RPMI7951 (cell line): ENCODE data around the gene SERBP1. TPM values are rescaled to one million over a fixed set of nuclear protein-coding genes. Genes with fewer than 3 reads are reported as not detected.

Source experiments
- DNase-seq: peaks from one replicate; pipeline ENCODE4 v3.0.0-alpha.2; 2012; ENCODE audit warnings: low read depth
- total RNA-seq: library from RNA; depleted of rRNA; stranded (reverse); fragments of >200 nt; shearing (Covaris generic); gene quantifications from 2 replicates; pipeline ENCODE4 v1.2.3, GENCODE V29; 2014

Gene SERBP1
- total RNA-seq, 1 experiment from 2014 or later: 246 TPM

DNA sequence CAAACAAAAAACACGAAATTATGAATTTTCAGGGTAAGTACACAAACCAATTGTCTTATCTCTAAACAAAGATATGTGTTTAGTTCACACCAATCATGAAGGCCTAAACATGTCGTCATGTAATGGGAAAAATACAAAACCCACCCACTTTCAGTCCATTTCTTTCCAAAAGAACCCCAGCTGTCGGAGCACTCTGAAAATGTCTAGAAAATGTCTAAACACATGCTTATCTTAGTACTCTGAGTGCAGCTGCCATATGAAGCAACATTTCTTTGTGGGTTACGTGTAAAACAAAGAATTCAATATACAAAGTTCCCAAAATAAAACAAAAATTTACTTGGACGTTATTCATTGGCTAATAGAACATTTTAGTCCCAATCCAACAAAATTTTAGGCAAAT, 22.7 kb downstream of the SERBP1 start:
- DNase-seq: no peak

DNA sequence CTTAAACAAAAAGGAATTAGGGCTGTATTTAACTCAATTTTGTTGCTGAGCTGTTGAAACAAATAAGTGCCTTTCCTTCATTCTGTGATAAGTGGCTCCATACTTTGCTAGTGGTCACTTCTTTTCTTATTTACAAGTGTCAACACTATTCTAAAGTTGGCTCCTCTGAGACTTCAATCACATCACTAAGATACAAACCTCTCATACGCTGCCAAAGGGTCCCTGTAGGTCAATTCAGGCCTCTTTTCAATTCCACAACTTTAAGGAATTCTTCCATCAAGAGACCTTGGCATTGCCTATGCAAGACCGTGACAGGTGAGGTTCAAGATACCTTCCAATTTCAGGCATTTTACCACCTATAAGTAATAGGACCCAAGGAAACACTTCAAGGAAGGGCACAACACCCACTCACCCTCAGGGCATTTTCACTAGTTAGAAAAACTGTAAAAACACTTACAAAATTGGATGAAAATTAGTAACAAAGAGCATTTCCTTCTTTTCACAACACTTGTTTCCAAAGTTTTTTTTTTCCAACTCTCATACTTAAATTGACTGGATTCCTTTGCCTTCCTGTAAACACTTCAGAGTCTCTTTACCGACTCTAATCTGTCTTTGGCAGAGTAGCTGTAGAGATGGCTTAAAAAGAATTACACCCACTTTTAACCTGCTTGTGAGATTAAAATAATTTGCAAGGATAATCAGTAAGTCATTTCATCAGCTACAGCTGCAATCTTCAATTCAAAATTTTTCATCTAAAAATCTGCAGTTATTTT, 24.5 kb downstream of the SERBP1 start:
- DNase-seq: no peak

DNA sequence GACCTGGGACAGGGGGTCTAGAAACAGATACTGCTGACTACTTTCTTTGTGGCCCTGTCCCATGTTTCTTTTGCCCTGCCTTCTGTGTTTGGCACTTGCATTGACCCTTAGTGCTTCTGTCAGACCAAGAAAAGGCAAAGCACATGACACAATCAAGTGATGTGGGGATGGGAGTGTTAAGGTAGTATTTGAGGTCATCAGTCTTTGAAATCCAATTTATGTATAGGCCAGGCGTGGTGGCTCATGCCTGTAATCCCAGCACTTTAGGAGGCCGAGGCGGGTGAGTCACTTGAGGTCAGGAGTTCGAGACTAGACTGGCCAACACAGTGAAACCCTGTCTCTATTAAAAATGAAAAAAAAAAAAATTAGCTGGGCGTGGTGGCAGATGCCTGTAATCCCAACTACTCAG, 26.0 kb downstream of the SERBP1 start:
- DNase-seq: peak; percentile 28

DNA sequence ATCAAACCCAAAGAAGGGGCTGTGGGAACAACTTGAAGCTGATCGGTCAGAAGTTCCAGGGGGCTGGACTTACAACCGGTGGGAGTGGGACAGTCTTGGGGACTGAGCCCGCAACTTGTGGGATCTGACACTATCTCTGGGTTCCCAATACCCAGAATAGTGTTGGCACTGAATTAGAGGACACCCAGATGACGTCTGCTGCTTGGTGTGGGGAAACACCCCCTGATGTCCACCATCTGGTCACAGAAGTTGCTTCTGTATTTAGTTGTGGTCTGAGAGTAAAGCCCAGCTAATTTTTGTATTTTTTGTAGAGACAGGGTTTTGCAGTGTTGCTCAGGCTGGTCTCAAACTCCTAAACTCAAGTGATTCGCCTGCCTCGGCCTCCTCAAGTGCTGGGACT, 28.8 kb downstream of the SERBP1 start:
- no peak for DNase-seq

DNA sequence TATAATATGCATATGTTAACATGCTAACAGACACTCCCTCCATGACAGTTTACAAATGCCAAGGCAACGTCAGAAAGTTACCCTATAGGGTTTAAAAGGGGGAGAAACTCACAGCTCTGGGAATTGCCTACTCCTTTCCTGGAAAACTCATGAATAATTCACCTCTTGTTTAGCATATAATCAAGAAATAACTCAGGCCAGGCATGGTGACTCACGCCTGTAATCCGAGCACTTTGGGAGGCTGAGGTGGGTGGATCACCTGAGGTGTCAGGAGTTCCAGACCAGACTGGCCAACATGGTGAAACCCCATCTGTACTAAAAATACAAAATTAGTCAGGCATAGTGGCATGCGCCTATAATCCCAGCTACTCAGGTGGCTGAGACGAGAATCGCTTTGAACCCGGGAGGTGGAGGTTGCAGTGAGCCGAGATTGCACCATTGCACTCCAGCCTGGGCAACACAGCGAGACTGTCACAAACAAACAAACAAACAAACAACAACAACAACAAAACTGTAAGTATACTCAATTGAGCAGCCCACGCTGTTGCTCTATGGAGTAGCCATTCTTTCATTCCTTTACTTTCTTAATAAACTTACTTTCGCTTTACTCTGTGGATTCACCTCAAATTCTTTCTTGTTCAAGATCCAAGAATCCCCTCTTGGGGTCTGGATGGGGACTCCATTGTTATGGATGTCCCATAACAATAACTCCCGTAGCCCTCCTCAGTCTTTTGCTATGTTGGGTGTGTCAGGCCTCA, 30.0 kb downstream of the SERBP1 start:
- peak; percentile 28 for DNase-seq

DNA sequence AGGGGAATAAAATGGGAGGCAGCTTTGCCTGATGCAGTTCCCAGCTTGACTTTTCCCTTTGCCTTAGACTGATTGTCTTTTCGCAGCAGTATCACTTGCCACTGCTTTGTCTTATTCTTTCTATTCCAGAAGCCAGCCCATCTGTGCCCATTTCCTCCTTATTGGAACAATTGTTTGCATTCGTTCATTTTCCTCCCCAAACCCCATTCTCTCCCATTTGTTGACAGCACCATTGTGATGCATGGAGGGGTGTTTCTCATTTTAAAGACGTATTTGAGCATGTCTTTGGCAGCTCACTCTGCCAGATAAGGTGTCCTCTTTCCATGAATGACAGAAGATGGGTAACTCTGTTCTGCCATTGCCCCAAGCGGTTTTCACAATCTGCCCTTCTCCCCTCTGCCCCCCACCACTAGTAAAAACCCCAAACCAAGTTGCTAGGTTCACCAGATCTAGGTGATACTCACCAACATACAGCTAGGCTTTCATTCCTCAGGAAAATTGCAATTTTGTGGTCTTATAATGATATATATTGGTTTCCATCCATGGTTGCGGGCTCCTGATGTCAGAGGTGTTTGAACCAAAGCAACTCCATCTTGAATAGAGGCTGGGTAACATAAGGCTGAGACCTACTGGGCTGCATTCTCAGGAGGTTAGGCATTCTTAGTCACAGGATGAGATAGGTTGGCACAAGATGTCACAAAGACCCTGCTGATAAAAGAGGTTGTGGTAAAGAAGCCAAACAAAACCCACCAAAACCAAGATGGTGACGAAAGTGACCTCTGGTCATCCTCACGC, 30.8 kb downstream of the SERBP1 start:
- DNase-seq: no peak

DNA sequence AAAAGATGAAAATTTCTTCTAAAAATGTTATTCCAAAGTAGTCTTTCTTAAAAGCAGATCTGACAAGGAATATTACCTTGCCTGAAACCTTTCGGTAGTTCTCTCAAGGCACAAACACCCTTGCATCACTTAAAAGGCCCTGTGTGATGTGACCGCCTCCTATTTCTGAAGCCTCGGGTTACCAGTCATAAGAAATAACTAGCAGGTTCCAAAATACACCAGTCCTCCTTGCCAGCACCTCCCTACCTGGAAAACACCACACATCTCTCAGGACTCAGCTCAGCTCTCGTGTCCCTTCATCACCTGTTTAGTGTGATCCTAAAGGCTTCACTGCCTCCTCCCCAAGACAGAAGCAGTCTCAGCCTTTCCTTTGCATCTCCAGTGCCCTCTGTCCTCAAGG, 35.7 kb downstream of the SERBP1 start:
- DNase-seq: no peak

DNA sequence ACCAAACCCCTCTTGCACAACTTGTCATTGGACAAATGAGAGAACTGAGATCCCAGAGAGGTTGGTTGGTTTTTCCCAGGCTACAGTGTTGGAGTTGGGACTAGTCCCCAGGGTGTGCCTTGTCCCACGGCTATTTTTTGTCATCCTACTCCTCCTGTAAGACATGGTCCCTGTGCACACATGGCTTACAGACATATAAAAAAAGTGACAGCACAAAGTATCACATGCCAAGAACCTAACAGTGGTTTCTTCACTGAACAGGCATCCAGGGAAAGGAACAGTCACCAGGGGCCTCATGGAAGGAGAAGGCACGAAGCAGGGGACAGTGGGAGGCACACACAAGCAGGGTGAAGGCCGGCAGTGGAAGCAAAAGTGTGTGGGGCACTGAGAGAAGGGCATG, 36.5 kb downstream of the SERBP1 start:
- no peak for DNase-seq

DNA sequence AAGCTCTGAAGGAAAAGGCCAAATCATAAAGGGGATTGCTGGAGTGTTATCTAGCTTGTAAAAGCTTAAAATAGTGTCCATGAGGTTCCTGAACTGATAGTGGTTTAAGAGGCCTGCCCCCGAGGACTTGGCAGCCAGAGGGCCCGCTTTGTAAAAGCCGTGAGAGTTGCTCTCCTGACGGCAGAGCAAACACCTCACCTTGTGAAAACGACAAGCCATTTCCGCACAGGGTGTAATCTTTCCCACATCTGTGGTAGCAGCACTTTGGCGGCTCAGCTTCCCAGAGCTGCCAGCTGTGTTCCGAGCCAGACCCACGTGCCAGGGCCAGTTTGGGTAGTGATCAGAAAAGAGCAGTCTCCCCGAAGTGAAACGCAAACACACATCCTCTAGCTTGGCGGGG, 37.0 kb downstream of the SERBP1 start:
- DNase-seq: no peak

DNA sequence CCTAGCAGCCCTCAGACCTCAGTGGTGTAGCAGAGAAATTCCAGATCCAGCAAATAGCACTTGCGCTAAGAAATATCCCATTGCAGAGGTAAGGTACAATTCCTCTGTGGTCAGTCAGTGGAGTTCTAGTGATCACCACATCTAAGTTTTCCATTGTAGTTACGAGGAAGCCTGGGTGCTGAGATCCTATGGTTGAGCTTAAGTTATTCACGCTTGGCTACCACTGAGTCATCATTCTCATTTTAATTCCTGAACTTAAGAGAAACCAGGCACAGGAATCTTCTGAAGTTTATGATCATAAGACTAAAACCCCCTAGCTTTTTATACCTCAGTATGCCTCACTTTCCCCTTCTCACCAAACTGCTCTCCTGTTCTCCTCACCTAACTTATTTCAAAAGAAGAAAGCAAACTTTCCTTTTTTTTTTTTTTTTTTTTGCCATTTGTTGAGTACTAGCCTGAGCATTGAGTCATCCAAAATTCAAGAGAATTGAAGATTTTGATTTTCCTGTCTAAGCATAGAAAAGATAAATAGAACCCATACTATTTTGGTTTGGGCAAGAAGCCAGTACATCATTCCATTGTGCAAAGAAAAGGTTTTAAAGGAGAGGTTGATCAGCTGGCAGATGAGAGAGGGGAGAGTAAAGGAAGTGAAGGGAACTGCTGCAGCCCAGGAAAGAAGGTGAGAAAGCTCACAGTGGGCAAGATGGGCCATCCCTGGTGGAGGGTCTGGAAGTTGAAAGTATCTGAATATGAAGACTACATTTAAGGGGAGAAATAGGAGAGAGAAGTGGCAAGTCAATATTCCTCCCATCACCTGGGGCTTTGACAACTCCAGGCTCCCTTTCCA, 39.9 kb downstream of the SERBP1 start:
- peak; percentile 90 for DNase-seq

DNA sequence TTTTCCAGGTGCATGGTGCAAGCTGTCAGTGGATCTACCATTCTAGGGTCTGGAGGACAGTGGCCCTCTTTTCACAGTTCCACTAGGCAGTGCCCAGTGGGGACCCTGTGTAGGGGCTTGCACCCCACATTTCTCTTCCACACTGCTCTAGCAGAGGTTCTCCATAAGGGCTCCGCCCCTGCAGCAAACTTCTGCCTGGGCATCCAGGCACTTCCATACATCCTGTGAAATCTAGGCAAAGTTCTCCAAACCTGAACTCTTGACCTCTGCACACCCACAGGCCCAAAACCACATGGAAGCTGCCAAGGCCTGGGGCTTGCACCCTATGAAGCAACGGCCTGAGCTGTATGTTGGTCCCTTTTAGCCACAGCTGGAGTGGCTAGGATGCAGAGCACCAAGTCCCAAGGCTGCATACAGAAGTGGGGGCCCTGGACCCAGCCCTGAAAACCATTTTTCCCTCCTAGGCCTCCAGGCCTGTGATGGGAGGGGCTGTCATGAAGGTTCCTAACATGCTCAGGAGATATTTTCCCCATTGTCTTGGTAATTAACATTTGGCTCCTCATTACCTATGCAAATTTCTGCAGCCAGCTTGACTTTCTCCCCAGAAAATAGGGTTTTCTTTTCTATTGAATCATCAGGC, 46.1 kb downstream of the SERBP1 start:
- DNase-seq: no peak

DNA sequence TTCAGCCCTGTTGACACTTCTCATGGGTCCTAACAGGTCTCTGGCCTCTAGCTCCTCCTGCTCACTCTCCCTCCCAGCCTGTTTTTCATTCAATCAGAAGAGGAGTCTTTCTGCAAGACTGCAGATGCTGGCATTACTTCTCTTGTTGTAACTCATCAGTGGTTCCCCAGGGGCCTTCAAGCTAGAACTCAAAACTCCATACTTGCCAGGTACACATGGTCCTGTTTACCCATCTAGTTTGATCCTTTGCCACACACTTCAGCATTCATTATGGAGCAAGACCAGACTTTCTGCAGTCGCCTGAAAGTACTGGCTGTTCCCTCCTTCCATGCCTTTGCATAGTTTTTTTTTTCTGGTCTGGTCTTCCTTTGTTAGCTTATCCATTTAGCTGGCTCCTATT, 47.9 kb downstream of the SERBP1 start:
- no peak for DNase-seq

DNA sequence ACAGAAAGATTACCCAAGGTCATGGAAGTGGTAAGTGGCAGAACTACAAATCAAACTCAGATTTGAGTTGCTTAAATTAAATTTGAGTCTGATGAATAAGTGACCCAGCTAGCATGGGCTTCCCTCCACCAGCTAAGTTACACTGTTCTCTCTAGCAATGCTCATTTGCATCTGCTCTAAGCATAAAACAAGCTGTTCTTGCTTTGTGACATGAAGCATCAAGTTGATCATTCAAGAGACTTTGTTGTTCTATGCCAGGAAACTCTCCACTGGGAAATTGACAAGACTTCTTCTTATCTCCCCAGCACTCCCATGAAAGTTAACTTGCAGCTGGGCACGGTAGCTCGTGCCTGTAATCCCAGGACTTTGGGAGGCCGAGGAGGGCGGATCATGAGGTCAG, 49.0 kb downstream of the SERBP1 start:
- DNase-seq: no peak

DNA sequence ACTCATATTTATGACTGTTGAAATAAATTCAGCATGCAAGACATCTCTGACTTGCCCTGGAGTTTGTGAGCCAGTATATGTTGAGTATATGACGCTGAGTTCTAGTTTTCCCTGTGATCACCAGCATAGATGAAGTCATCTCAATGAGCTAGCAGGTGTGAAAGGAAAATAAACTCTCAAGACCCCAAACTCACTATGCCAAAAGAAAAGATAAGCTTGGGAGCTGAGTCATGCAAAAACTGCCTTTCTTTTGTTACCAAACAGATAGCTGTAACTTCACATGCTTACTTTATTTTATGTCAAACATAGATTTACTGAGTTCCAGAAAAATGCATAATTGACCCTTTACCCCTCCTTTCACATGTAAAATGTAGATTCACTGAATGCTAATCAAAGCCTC, 52.9 kb downstream of the SERBP1 start:
- no peak for DNase-seq

DNA sequence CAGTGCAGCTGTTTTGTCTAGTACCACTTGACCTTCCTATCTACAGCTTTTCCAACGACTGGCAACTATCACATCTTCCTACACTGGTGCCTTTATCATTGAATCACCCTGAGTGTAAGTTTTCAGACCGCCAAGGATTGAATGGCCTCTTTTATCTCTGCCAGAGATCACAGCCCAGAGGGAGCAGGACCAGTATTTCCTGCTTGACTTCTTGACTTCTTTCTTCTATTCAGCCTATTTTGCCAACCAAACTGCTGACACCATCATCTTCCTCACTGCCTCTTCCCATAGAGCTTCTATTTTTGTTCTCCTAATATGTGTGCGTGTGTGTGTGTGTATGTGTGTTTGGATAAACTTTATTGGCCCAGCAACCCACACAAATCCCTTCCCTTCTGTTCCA, 53.8 kb downstream of the SERBP1 start:
- peak; percentile 10 for DNase-seq

DNA sequence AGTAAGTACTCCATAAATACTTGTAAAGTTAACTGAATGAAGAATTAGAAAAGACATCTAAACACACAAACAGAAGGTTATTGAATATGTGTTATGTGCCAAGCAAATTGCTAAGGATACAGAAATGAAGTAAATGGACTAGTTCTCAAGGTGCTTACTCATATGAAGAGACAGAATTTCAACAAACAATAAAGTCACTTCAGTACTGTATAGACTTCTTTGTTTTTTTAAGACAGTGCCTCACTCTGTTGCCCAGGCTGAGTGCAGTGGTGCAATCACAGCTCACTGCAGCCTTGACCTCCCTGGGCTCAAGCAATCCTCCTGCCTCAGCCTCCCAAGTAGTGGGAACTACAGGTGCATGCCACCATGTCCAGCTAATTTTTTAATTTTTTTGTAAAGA, 57.3 kb downstream of the SERBP1 start:
- no peak for DNase-seq

DNA sequence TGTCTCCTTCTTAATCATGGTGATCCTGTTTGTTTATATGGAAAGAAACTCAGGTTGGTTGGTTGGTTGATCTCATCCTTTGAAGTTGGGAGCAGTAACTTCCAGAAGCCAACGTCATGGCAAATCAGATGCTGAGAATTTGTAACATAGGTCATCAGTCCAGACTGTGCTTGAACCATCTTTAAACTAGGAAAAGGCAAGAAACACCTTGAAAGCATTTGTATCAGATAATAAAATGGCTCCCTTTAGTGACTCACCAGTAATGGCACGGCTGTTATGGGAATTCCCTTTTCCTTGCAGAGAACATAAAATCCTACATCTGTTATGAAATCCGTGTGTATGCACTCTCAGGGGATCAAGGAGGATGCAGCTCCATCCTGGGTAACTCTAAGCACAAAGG, 58.1 kb downstream of the SERBP1 start:
- peak; percentile 19 for DNase-seq

DNA sequence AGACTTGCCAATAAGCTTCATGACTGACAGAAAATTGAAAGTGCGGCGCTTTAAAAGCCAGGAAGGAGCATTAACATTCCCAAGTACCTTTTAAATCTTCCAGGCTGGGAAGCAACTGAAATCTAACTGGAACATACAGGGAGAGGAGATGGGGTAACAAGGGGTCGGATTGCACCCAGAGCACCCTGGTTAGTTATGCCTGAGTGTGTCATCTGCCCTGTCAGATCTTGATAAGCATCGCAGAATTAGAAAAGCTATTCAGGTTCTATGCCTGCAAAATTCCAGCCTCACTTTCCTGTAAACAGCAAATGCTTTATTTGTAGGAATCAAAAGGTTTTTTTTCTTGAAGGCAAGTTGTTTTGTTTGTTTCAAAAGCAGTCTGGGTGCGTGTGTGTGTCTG, 58.5 kb downstream of the SERBP1 start:
- no peak for DNase-seq

DNA sequence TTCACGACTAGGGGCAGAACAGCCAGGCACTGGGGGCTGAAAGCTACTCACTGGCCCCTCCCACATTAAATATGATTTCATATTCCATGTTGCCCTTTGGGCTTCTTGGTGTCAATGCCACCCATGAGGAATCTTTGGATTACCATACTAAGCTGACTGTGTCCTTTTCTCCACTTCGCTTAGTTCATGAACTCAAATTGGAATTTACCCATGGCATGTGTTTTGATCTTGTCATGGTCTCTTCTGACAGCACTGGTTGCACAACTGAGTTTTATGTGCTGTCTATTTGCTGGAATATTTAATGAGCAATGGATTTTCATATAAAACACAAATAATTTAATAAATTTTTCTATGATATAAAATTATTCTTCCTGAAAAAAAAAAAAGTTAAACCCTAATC, 59.2 kb downstream of the SERBP1 start:
- DNase-seq: no peak

DNA sequence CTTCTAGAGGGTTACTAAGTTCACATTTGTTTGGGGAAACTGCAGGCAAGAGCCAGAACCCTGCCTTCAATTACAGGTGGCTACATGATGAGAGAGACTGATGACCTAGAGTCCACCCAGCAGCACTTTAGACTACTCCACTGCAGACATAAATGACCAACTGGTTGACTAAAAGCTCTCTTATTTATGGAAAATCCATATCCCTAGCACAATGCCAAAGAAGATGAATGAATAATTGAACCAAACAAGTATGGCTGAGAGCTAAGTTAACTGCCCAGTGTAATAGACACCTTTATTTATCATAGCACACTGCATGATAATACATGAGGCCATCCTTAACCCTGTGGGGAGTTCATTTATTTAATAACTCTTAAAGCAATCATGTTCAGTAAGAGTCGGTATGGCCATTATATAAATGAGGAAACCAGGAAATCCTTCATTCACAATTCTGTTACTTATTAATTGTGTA, 62.1 kb downstream of the SERBP1 start:
- no peak for DNase-seq
